AG09309 (cell line): ENCODE results near the gene PRSS8.

Source experiments
- DNase-seq: peaks from one replicate; pipeline ENCODE4 v3.0.0-alpha.2; 2010; ENCODE audit warnings: low read depth
- H3K4me3 ChIP-seq: 2 replicates; pipeline ENCODE4 v1.5.1; 2011; ENCODE audit warnings: mild to moderate bottlenecking, low read depth, low read length, moderate library complexity; ENCODE audit not compliant: control insufficient read depth
- CTCF ChIP-seq: IDR thresholded peaks from 2 replicates; pipeline ENCODE4 v1.5.1; 2011; ENCODE audit warnings: mild to moderate bottlenecking, low read depth, low read length, inconsistent platforms; ENCODE audit not compliant: insufficient read depth, control insufficient read depth; ENCODE audit errors: missing control alignments

The PRSS8 gene

GRCh38 chr16:31130899-31131298 is 4.6 kb downstream of the PRSS8 start:
- no peak for DNase-seq
- no peak overlapping the region for H3K4me3 ChIP-seq
- TF ChIP-seq CTCF: no peak

- no peak overlapping the region for H3K4me3 ChIP-seq
- TF ChIP-seq CTCF: no peak
- no peak for DNase-seq
These were observed 5.1 kb downstream of the PRSS8 start for GRCh38 chr16:31130336-31130891.

- no peak for DNase-seq
- no peak for TF ChIP-seq CTCF
- no peak overlapping the region for H3K4me3 ChIP-seq
These were observed 5.8 kb downstream of the PRSS8 start for GRCh38 chr16:31129568-31130335.

- TF ChIP-seq CTCF: no peak
- DNase-seq: no peak
- H3K4me3 ChIP-seq: no peak overlapping the region
These were observed 6.6 kb downstream of the PRSS8 start for GRCh38 chr16:31128711-31129567.

GRCh38 chr16:31127182-31127581 is 8.3 kb downstream of the PRSS8 start:
- H3K4me3 ChIP-seq: no peak overlapping the region
- no peak for DNase-seq
- no peak for TF ChIP-seq CTCF

- no peak overlapping the region for H3K4me3 ChIP-seq
- TF ChIP-seq CTCF: no peak
- no peak for DNase-seq
These were observed 9.7 kb downstream of the PRSS8 start for GRCh38 chr16:31125844-31126243.
